C4-2B (cell line): ENCODE data around the gene IL36B.

Source experiments
- ZFX ChIP-seq: fragments of 450-650 bp; IDR thresholded peaks from 2 replicates; pipeline ENCODE4 v1.6.1; 2017
- TF ChIP-seq, protein P1 (sequence below): fragments of 450-650 bp; conservative IDR thresholded peaks from 2 replicates; pipeline ENCODE4 v1.5.1; 2017; ENCODE audit warnings: mild to moderate bottlenecking

DNA sequence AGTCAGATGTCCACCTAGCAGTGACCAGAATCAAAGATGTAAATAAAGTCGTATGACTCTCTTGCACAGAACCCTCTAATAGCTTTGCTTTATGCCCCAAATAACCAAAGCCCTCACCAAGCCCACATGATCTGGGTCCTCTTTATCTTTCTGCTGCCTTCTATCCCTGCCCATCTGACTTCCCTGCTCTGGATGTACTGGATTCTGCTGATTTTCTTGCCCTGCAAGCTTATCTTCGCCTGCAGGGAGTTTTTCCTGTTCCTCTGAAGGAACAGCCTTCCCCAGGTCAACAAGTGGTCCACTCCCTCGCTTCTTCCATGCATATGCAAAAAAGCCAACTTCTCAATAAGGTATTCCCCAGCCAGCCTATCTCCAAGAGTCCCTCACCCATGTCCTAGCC is 18.7 kb downstream of the IL36B start:
- TF ChIP-seq, protein P1, sequence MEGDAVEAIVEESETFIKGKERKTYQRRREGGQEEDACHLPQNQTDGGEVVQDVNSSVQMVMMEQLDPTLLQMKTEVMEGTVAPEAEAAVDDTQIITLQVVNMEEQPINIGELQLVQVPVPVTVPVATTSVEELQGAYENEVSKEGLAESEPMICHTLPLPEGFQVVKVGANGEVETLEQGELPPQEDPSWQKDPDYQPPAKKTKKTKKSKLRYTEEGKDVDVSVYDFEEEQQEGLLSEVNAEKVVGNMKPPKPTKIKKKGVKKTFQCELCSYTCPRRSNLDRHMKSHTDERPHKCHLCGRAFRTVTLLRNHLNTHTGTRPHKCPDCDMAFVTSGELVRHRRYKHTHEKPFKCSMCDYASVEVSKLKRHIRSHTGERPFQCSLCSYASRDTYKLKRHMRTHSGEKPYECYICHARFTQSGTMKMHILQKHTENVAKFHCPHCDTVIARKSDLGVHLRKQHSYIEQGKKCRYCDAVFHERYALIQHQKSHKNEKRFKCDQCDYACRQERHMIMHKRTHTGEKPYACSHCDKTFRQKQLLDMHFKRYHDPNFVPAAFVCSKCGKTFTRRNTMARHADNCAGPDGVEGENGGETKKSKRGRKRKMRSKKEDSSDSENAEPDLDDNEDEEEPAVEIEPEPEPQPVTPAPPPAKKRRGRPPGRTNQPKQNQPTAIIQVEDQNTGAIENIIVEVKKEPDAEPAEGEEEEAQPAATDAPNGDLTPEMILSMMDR: no peak
- no peak for TF ChIP-seq ZFX
